Neural progenitor cell (in vitro differentiated cells): ENCODE results near the gene VAPA.

Experiments used
- CTCF ChIP-seq: fragments of 200-600 bp; sonication (generic); IDR thresholded peaks from 2 replicates; pipeline ENCODE4 v1.5.1; 2017; ENCODE audit warnings: antibody characterized with exemption, mild to moderate bottlenecking
- EZH2 ChIP-seq: fragments of 200-600 bp; sonication (generic); IDR thresholded peaks from 2 replicates; pipeline ENCODE4 v1.6.1; 2017; ENCODE audit warnings: antibody characterized with exemption, mild to moderate bottlenecking, moderate library complexity
- EZH2phosphoT487 ChIP-seq: fragments of 200-600 bp; sonication (generic); IDR thresholded peaks from 2 replicates; pipeline ENCODE4 v1.6.1; 2017; ENCODE audit warnings: antibody characterized with exemption

GRCh38 chr18:9973470-9973869 lies 59.7 kb downstream of the VAPA start:
- no peak for TF ChIP-seq EZH2
- no peak for TF ChIP-seq CTCF
- no peak for TF ChIP-seq EZH2phosphoT487
